Rectal smooth muscle tissue (tissue), 1 donor: ENCODE measurements around the gene CYB561A3.

Experiments
- H3K27ac ChIP-seq: one replicate; pipeline ENCODE4 v1.7.0; 2013; ENCODE audit warnings: low read depth, low read length, inconsistent platforms
- H3K27me3 ChIP-seq: one replicate; pipeline ENCODE4 v1.7.0; 2013; ENCODE audit warnings: low read length; ENCODE audit not compliant: control insufficient read depth, insufficient read depth
- H3K36me3 ChIP-seq: one replicate; pipeline ENCODE4 v1.7.0; 2013; ENCODE audit warnings: low read length; ENCODE audit not compliant: control insufficient read depth, insufficient read depth
- H3K4me1 ChIP-seq: one replicate; pipeline ENCODE4 v1.7.0; 2013; ENCODE audit warnings: low read length; ENCODE audit not compliant: control insufficient read depth, insufficient read depth
- H3K4me3 ChIP-seq: one replicate; pipeline ENCODE4 v1.7.0; 2013; ENCODE audit warnings: low read length
- H3K9ac ChIP-seq: one replicate; pipeline ENCODE4 v1.7.0; 2013; ENCODE audit warnings: low read length

Gene CYB561A3

DNA sequence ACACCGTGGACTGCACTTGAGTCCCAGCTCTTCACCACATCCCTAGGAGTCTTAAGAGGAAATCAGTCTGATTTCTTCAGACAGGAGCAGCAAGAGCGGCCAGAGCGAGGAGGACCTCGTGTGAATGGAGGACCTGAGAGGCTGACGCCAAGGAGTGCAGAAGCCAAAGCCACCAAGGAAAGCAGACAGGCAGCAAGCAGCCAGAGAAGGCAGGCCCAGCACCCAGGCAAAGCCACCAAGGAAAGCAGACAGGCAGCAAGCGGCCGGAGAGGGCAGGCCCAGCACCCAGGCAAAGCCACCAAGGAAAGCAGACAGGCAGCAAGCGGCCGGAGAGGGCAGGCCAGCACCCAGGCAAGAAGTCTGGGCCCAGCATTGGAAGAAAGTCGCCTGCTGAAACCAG, 11.8 kb downstream of the CYB561A3 start:
- Histone ChIP-seq H3K9ac (no peak overlapping the region), H3K4me3 (no peak overlapping the region), H3K27me3 (no peaks in the 10 kb centered on the region), H3K27ac (no peak overlapping the region), H3K36me3 (peaks cover 38% of the 10 kb centered on the region), H3K4me1 (no peaks in the 10 kb centered on the region)

DNA sequence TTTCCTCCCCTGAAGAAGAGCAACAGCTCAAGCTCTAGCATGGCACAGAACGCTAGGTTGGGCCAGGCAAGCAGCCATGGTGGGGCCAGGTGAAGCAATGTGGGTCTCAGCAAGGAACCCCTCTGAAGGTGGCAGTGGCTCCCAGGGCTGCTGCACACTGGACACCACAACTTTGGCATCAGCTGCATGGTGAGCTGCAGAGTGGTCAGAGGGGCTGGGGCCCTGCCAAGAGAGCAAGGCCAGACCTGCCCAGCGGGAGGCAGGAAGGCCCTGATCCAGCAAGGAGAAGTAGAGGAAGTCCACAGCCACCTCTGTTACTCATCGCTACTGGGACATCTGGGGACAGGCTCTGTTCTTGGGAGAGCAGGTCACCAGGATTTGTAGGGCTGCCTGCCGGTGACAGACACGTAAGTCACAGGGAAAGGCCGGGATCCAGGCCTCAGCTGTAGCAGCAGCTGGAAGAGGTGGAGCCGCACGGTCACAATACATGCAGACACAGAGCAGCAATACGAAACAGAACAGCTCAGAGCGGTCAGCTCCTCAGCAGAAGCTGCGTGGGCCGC, 12.4 kb downstream of the CYB561A3 start:
- H3K27ac ChIP-seq, result no peak overlapping the region
- H3K4me1 ChIP-seq, result no peaks in the 10 kb centered on the region
- no peaks in the 10 kb centered on the region for H3K27me3 ChIP-seq
- no peak overlapping the region for H3K9ac ChIP-seq
- peaks cover 38% of the 10 kb centered on the region for H3K36me3 ChIP-seq
- H3K4me3 ChIP-seq, result no peak overlapping the region

DNA sequence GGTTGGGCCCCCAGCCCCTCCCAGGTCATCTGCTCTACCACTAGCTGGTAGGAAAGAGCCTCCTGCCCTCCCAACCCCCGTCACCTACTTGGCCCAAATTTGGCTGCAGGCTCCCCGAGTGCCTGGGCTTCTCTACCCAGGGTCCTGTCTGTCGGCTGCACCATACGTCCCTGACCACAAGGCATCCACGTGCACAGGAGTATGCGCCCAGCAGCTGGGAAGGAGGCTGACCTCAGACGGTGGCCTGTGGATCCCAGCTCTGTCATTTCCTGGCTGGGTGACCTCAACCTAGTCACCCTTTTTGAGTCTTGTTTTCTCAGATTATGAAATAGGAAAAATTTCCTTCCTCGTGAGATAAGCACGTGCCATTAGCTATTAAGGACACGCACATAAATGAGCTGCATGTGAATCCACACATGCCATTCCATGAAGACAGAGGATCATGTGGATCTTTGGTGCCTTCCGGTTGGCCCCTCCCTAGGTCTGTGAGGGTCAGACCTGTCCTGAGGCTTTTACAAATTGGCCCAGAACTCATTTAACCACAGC, 13.7 kb downstream of the CYB561A3 start:
- Histone ChIP-seq H3K4me1 (no peaks in the 10 kb centered on the region), H3K27ac (no peak overlapping the region), H3K36me3 (peaks cover 29% of the 10 kb centered on the region), H3K4me3 (no peak overlapping the region), H3K27me3 (no peaks in the 10 kb centered on the region), H3K9ac (no peak overlapping the region)

DNA sequence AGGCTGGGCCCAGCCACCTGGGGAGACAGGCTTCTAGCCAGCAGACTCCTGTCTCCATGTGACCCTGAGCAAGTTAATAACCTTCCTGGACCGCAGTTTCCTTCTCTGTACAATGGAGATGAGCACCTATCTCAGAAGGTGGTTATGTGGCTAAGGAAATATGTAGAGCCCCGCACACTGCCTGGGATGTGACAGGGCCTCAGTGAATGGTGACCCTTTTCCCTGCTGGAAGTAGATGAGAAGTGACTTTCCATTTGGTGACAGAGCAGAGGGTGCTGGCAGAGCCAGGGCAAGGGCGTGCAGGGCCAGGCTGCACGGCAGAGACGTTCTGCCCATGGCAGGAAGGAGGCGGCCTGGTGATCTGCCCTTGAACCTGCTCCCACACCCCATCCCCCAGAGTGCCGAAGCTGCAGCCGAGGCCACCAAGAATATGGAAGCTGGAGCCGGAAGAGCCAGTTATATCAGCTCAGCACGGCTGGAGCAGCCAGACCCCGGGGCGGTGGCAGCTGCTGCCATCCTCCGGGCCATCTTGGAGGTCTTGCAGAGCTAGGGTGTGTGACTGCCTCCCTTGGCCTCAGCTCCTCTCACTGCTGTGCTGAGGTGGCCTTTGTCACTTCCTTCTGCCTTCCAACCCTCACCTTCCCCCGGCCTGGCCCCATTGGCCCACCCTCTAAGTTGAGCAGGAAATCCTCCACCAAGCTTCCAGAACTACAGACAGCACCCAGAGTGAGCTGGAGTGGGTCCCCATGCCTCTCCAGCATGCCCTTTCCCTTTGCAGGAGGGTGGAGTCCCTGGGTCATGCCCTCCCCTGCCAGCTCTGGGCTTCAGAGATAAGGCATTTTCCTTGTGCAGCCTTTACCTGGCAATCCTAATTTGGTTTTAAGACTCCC, 15.5 kb downstream of the CYB561A3 start:
- no peaks in the 10 kb centered on the region for H3K27me3 ChIP-seq
- H3K27ac ChIP-seq, result no peak overlapping the region
- no peak overlapping the region for H3K9ac ChIP-seq
- H3K36me3 ChIP-seq, result peaks cover 22% of the 10 kb centered on the region
- no peaks in the 10 kb centered on the region for H3K4me1 ChIP-seq
- no peak overlapping the region for H3K4me3 ChIP-seq

DNA sequence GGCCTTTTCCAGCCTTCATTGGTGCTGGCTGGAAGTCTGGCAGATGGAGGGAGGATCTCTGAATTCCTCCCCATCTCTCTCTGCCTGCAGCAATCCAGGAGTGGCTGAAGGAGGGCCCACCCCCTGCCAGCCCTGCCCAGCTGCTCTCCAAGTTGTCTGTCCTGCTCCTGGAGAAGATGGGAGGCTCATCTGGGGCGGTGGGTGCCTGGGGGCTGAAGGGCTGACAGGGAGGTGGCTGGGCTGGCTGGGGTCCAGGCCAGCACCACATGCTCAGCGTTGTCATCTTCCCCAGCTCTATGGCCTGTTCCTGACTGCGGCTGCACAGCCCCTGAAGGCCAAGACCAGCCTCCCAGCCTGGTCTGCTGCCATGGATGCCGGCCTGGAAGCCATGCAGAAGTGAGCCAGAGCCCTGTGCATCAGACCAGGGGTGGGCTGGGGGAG, 16.5 kb downstream of the CYB561A3 start:
- no peaks in the 10 kb centered on the region for H3K4me1 ChIP-seq
- peaks cover 14% of the 10 kb centered on the region for H3K36me3 ChIP-seq
- H3K27ac ChIP-seq, result no peak overlapping the region
- H3K9ac ChIP-seq, result no peak overlapping the region
- no peaks in the 10 kb centered on the region for H3K27me3 ChIP-seq
- H3K4me3 ChIP-seq, result no peak overlapping the region

DNA sequence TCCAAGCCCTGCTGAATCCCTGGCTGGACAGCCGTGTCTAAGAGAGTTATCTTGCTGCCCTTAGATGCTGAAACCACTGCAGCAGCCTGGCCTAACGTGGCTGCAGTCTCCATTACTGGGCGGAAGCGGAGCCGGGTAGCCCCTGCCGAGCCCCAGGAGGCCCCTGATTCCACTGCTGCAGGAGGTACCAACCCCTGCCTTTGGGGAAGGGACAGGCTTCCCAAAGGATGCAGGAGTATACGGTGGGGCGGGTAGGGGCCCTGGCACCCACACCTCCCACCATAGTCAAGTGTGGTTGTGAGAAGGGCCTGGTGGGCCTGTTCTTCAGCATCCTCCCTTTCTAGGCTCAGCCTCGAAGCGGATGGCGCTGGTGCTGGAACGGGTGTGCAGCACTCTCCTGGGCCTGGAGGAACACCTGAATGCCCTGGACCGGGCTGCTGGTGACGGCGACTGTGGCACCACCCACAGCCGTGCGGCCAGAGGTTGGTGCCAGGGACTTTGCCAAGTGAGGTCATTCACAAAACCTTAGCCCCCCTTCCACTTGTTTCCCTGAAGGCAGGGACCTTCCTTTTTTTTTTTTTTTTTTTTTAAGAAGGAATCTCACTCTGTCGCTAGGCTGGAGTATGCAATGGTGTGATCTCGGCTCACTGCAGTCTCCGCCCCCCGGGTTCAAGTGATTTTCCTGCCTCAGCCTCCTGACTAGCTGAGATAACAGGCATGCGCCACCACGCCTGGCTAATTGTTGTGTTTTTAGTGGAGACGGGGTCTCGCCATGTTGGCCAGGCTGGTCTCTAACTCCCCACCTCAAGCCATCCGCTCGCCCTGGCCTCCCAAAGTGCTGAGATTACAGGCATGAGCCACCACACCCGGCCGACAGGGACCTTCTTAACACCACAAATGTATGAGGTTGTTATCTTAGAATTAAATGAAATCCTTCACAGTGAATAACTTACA, 17.6 kb downstream of the CYB561A3 start:
- no peaks in the 10 kb centered on the region for H3K4me1 ChIP-seq
- H3K36me3 ChIP-seq, result peaks cover 7% of the 10 kb centered on the region
- no peak overlapping the region for H3K27ac ChIP-seq

DNA sequence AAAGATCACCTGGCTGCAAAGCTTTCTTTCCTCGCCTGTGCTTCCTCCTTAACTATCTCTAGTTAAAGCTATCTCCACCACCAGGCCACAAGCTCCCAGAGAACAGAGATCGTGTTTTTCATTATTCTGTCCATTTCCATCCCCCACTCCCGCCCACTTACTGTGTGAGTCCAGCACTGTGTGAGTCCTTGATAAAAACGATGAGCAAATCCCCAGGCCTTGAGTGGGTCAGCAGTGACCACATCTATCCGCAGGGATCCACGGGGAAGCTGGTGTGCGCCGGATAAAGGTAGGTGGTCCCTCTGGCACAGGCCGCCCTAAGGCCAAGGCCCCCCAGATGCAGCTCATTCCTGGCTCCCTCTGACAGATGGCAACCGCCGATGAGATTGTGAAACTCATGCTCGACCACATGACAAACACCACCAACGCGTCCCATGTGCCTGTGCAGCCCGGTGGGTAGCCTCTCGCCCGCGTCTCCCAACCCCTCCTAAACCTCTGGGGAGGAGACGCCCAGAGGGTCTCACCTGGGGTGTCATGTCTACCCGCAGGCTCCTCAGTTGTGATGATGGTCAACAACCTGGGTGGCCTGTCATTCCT, 19.4 kb downstream of the CYB561A3 start:
- Histone ChIP-seq H3K4me3 (no peak overlapping the region), H3K27ac (no peak overlapping the region), H3K27me3 (no peaks in the 10 kb centered on the region), H3K9ac (no peak overlapping the region), H3K4me1 (no peaks in the 10 kb centered on the region), H3K36me3 (peaks cover 3% of the 10 kb centered on the region)

More for the DNA sequence above, 17.6 kb downstream of the CYB561A3 start:
- no peak overlapping the region for H3K9ac ChIP-seq
- H3K27me3 ChIP-seq, result no peaks in the 10 kb centered on the region
- H3K4me3 ChIP-seq, result no peak overlapping the region

DNA sequence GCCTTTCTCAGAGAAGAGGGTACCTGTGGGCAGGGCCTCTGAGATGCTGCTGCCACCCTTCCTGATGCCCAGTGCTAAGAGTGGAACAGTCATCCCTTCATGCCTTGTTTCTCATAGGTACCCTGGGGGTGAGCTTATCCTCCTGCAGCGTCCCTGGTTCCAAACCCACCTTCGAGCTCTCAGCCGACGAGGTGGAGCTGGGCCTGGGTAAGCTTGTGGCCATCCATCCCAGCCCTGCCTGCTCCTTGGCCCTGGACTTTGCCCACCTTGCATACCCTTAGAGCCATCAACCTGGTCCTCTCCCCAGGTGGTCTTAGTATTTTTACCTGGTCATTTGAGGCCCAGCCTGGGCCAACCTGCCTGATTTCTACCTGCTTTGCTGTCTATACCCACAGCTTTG, 20.0 kb downstream of the CYB561A3 start:
- Histone ChIP-seq H3K4me1 (no peaks in the 10 kb centered on the region), H3K9ac (no peak overlapping the region), H3K27ac (no peak overlapping the region), H3K27me3 (no peaks in the 10 kb centered on the region), H3K36me3 (peaks cover 3% of the 10 kb centered on the region), H3K4me3 (no peak overlapping the region)

DNA sequence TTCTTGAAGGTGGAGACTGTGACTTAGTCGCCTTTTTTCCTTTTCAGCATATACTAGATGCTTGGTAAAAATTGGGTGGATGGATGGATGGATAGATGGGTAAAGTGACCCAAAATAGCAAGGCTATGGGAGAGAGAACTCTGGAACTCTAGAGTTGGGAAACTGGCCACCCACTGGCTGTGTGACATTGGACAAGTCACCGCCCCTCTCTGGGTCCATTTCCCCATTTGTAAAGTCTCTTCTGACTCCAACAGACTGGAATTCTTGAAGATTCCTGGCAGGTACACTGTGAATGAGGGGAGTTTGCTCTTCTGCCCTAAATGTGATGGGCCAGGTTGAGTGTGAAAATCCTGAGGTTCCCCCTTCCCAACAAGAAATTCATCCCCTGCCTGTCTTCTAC, 20.7 kb downstream of the CYB561A3 start:
- H3K27me3 ChIP-seq, result no peaks in the 10 kb centered on the region
- H3K27ac ChIP-seq, result no peak overlapping the region
- no peak overlapping the region for H3K4me3 ChIP-seq
- H3K36me3 ChIP-seq, result peaks cover 3% of the 10 kb centered on the region
- H3K4me1 ChIP-seq, result no peaks in the 10 kb centered on the region
- no peak overlapping the region for H3K9ac ChIP-seq

DNA sequence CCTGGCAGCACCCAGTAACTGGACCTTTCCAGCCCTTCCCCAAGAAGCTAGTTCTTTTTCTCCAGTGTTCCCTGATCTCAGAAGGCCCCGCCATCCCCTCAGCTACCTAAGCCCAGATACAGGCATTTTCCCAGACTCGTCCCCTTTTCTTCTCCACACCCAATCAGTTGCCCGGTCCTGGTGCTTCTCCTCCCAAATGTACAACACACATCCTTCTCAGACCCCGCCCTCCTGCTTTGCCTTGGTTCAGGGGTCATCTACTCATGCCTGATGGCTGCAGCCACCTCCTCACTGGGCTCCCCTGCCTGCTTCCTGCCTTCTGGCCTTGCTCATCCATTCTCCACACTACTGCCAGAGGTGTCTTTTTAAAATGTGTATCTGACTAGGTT, 22.2 kb downstream of the CYB561A3 start:
- H3K9ac ChIP-seq, result no peak overlapping the region
- no peak overlapping the region for H3K4me3 ChIP-seq
- peaks cover 3% of the 10 kb centered on the region for H3K36me3 ChIP-seq
- H3K27ac ChIP-seq, result no peak overlapping the region
- H3K4me1 ChIP-seq, result no peaks in the 10 kb centered on the region
- H3K27me3 ChIP-seq, result no peaks in the 10 kb centered on the region

DNA sequence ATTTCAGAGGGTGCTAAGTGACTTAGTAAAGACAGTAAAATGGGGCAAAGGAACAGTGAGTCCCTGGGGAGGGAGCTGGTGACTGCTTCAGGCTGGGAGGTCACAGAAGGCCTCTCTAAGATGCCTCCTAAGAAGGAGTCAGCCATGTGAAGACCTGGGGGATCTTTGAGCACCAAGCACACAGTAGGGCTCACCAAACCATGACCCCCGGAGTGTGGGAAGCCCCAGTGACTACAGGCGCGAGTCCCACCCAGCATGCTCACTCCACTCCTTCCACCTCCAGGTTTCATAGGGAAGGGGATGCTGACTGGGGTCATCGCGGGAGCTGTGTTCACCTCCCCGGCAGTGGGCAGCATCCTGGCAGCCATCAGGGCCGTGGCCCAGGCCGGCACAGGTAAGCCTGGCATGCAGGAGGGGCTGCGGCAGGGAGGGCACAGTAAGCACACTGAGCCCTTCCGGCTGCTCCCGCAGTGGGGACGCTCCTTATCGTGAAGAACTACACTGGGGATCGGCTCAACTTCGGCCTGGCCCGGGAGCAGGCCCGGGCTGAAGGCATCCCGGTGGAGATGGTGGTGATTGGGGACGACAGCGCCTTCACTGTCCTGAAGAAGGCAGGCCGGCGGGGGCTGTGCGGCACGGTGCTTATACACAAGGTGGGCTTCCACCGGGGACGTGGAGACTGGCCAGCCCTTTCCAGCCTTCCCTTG, 22.7 kb downstream of the CYB561A3 start:
- no peaks in the 10 kb centered on the region for H3K27me3 ChIP-seq
- H3K27ac ChIP-seq, result no peak overlapping the region
- H3K36me3 ChIP-seq, result peaks cover 3% of the 10 kb centered on the region
- no peaks in the 10 kb centered on the region for H3K4me1 ChIP-seq
- H3K4me3 ChIP-seq, result no peak overlapping the region
- no peak overlapping the region for H3K9ac ChIP-seq
